ENCODE results near the gene DIP2A.

- TF ChIP-seq CTCF (IDR thresholded peaks at IDR 0.05; ENCODE audit: borderline replicate concordance, extremely low read depth, low read length, poor library complexity, severe bottlenecking) (no peak), EZH2 (IDR thresholded peaks at IDR 0.05; ENCODE audit: borderline replicate concordance, low read depth, low read length, severe bottlenecking) (no peak)
Measured at GRCh38 chr21:46413365-46413696, 45.4 kb upstream of the DIP2A start.

Data from DND-41 (cell line).